Pulmonary artery endothelial cell (primary cell): ENCODE measurements around the gene PSMD10. TPM values are rescaled to one million over a fixed set of nuclear protein-coding genes. Genes with fewer than 3 reads are reported as not detected.

Experiments used
- DNase-seq: peaks from one replicate; pipeline ENCODE4 v3.0.0-alpha.2; 2011; ENCODE audit warnings: low read depth, low spot score
- total RNA-seq: library from RNA; depleted of rRNA; stranded (reverse); fragments of >200 nt; gene quantifications from 2 replicates; pipeline ENCODE4 v1.2.3, GENCODE V29; 2014

PSMD10 gene
- total RNA-seq, result 124 and 181 TPM in 2 replicates

GRCh38 chrX:108091264-108091877, at the start of gene PSMD10, which contains the start of gene ATG4A:
PSMD10 (minus strand) TSS chrX:108091542; CDS start chrX:108091520, 22 bp downstream.
ATG4A (plus strand) TSS chrX:108091778; CDS start chrX:108091827, 49 bp downstream.
- DNase-seq, result peak; percentile 89

GRCh38 chrX:108138814-108139702, 47.7 kb upstream of the PSMD10 start:
- no peak for DNase-seq

GRCh38 chrX:108134724-108135123, 43.4 kb upstream of the PSMD10 start:
- no peak for DNase-seq

GRCh38 chrX:108132876-108133275, 41.5 kb upstream of the PSMD10 start:
- DNase-seq, result no peak

- DNase-seq, result no peak
These were observed 40.7 kb upstream of the PSMD10 start for GRCh38 chrX:108132034-108132433.

- peak; percentile 80 for DNase-seq
These were observed 40.1 kb upstream of the PSMD10 start for GRCh38 chrX:108131471-108131870.

- no peak for DNase-seq
These were observed 39.5 kb upstream of the PSMD10 start for GRCh38 chrX:108130889-108131288.

GRCh38 chrX:108127152-108127551, 35.8 kb upstream of the PSMD10 start:
- no peak for DNase-seq

GRCh38 chrX:108126661-108127060, 35.3 kb upstream of the PSMD10 start:
- DNase-seq, result no peak

- no peak for DNase-seq
These were observed 32.4 kb upstream of the PSMD10 start for GRCh38 chrX:108123591-108124366.

GRCh38 chrX:108122748-108123147, 31.4 kb upstream of the PSMD10 start:
- DNase-seq, result no peak

GRCh38 chrX:108121291-108121690, 29.9 kb upstream of the PSMD10 start:
- no peak for DNase-seq

- DNase-seq, result no peak
These were observed 26.6 kb upstream of the PSMD10 start for GRCh38 chrX:108117988-108118387.

GRCh38 chrX:108114541-108114940, 23.2 kb upstream of the PSMD10 start:
- DNase-seq, result no peak

- no peak for DNase-seq
These were observed 14.1 kb upstream of the PSMD10 start for GRCh38 chrX:108105473-108105872.

GRCh38 chrX:108097380-108097779, 6.0 kb upstream of the PSMD10 start:
- DNase-seq, result no peak

- DNase-seq, result no peak
These were observed 543 bp upstream of the PSMD10 start for GRCh38 chrX:108091878-108092291.

- no peak for DNase-seq
These were observed 665 bp downstream of the PSMD10 start for GRCh38 chrX:108090491-108091263.

- DNase-seq, result no peak
These were observed 2.8 kb downstream of the PSMD10 start for GRCh38 chrX:108088511-108088910.

GRCh38 chrX:108087792-108088191, 3.5 kb downstream of the PSMD10 start:
- DNase-seq, result no peak

GRCh38 chrX:108081110-108081509, 10.2 kb downstream of the PSMD10 start:
- no peak for DNase-seq
